Measurements from ENCODE around the gene GABRG3. TPM values are rescaled to one million over a fixed set of nuclear protein-coding genes. Genes with fewer than 3 reads are reported as not detected.

Gene GABRG3
- total RNA-seq, 2 experiments from 2014 or later = not detected

GRCh38 chr15:27036210-27036609 is 65.2 kb downstream of the GABRG3 start:
- no peak overlapping the region for H3K27ac Mint-ChIP-seq
- H3K9me3 Mint-ChIP-seq = no peaks in the 10 kb centered on the region
- intact Hi-C loops (cut with micrococcal nuclease) = no loop called here
- H3K27me3 Mint-ChIP-seq = no peaks in the 10 kb centered on the region
- TF ChIP-seq, protein P1, sequence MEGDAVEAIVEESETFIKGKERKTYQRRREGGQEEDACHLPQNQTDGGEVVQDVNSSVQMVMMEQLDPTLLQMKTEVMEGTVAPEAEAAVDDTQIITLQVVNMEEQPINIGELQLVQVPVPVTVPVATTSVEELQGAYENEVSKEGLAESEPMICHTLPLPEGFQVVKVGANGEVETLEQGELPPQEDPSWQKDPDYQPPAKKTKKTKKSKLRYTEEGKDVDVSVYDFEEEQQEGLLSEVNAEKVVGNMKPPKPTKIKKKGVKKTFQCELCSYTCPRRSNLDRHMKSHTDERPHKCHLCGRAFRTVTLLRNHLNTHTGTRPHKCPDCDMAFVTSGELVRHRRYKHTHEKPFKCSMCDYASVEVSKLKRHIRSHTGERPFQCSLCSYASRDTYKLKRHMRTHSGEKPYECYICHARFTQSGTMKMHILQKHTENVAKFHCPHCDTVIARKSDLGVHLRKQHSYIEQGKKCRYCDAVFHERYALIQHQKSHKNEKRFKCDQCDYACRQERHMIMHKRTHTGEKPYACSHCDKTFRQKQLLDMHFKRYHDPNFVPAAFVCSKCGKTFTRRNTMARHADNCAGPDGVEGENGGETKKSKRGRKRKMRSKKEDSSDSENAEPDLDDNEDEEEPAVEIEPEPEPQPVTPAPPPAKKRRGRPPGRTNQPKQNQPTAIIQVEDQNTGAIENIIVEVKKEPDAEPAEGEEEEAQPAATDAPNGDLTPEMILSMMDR (IDR thresholded peaks at IDR 0.05) = no peak
- ChIA-PET CTCF (no interaction called here), POLR2A (no interaction called here)
- H3K36me3 Mint-ChIP-seq (ENCODE audit: low read depth) = no peaks in the 10 kb centered on the region
- ATAC-seq (no peak), DNase-seq (no peak)
- no peak overlapping the region for H3K4me3 Mint-ChIP-seq
- H3K4me1 Mint-ChIP-seq (ENCODE audit: low read depth) = no peaks in the 10 kb centered on the region

GRCh38 chr15:27037501-27037900 is 66.5 kb downstream of the GABRG3 start:
- no peaks in the 10 kb centered on the region for H3K4me1 Mint-ChIP-seq (ENCODE audit: low read depth)
- TF ChIP-seq, protein P1 (IDR thresholded peaks at IDR 0.05) = no peak
- H3K9me3 Mint-ChIP-seq = no peaks in the 10 kb centered on the region
- ATAC-seq = no peak
- H3K4me3 Mint-ChIP-seq = no peak overlapping the region
- no peaks in the 10 kb centered on the region for H3K27me3 Mint-ChIP-seq
- H3K36me3 Mint-ChIP-seq (ENCODE audit: low read depth) = no peaks in the 10 kb centered on the region
- intact Hi-C loops (cut with micrococcal nuclease) = no loop called here
- DNase-seq = no peak
- no peak overlapping the region for H3K27ac Mint-ChIP-seq
- POLR2A ChIA-PET = no interaction called here
- CTCF ChIA-PET = no interaction called here

DNA sequence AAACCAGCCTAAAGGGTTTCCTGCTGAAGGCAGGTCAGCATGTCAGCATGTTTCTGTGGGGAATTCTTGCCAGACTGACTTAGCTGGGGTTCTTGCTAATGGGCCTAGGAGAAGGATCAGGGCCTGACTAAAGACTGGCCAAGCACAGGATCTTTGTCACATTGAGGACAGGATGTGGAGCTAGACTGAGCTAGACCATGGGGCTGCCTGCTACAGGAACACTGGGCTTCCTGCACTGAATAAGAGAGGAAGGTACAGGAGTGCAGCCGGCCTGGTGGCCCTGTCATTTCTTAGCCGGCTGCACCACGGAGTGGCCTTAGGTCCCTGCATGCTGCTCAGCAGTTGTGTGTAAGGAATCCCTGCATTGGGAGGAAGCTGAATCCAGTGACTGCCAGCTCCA is 68.2 kb downstream of the GABRG3 start:
- POLR2A ChIA-PET = no interaction called here
- Mint-ChIP-seq H3K27me3 (no peaks in the 10 kb centered on the region), H3K36me3 (ENCODE audit: low read depth) (no peaks in the 10 kb centered on the region), H3K4me1 (ENCODE audit: low read depth) (no peaks in the 10 kb centered on the region), H3K9me3 (no peaks in the 10 kb centered on the region), H3K27ac (no peak overlapping the region), H3K4me3 (no peak overlapping the region)
- DNase-seq = no peak
- intact Hi-C loops (cut with micrococcal nuclease) = no loop called here
- no peak for ATAC-seq
- CTCF ChIA-PET = no interaction called here
- TF ChIP-seq, protein P1 (IDR thresholded peaks at IDR 0.05) = no peak

GRCh38 chr15:27042230-27042629 is 71.2 kb downstream of the GABRG3 start:
- Mint-ChIP-seq H3K27me3 (no peaks in the 10 kb centered on the region), H3K27ac (no peak overlapping the region), H3K36me3 (ENCODE audit: low read depth) (no peaks in the 10 kb centered on the region), H3K9me3 (no peaks in the 10 kb centered on the region), H3K4me3 (no peak overlapping the region), H3K4me1 (ENCODE audit: low read depth) (no peaks in the 10 kb centered on the region)
- TF ChIP-seq, protein P1 (IDR thresholded peaks at IDR 0.05) = no peak
- no peak for DNase-seq
- CTCF ChIA-PET = no interaction called here
- POLR2A ChIA-PET = no interaction called here
- intact Hi-C loops (cut with micrococcal nuclease) = no loop called here
- ATAC-seq = no peak

GRCh38 chr15:27042646-27043045 is 71.7 kb downstream of the GABRG3 start:
- CTCF ChIA-PET = no interaction called here
- DNase-seq (no peak), ATAC-seq (no peak)

More at GRCh38 chr15:27042646-27043045, 71.7 kb downstream of the GABRG3 start:
- no peak overlapping the region for H3K4me3 Mint-ChIP-seq
- no peaks in the 10 kb centered on the region for H3K36me3 Mint-ChIP-seq (ENCODE audit: low read depth)
- H3K27me3 Mint-ChIP-seq = no peaks in the 10 kb centered on the region
- no peak overlapping the region for H3K27ac Mint-ChIP-seq
- H3K9me3 Mint-ChIP-seq = no peaks in the 10 kb centered on the region
- no peaks in the 10 kb centered on the region for H3K4me1 Mint-ChIP-seq (ENCODE audit: low read depth)
- intact Hi-C loops (cut with micrococcal nuclease) = no loop called here
- POLR2A ChIA-PET = no interaction called here
- TF ChIP-seq, protein P1 (IDR thresholded peaks at IDR 0.05) = no peak

Data from activated CD8-positive, alpha-beta T cell treated with anti-CD3 and anti-CD28 coated beads for 36 hours (primary cell).